Activated B cell treated with CpG ODN at 0.5 μM for 24 hours (primary cell): ENCODE measurements around the gene MSI2. TPM values are rescaled to one million over a fixed set of nuclear protein-coding genes. Genes with fewer than 3 reads are reported as not detected.

ENCODE experiments used
- ATAC-seq: fragments of 200-7000 bp; cut with Tn5 transposase; one replicate; pipeline ENCODE4 v1.10.0; 2021; ENCODE audit warnings: low read depth, mild to moderate bottlenecking, moderate library complexity
- CTCF ChIA-PET: fragments of 350-600 bp; sonication (Branson Sonifier 250); formaldehyde crosslinking; loops from one replicate; lab custom pipeline; 2021; ENCODE audit warnings: antibody characterized with exemption; lab: Charles Lee
- POLR2A ChIA-PET: fragments of 350-600 bp; sonication (Branson Sonifier 250); formaldehyde crosslinking; loops from one replicate; lab custom pipeline; 2021; ENCODE audit warnings: antibody characterized with exemption; lab: Charles Lee
- DNase-seq: peaks from one replicate; pipeline ENCODE4 v3.0.0; 2022
- H3K27ac Mint-ChIP-seq: one replicate; pipeline ENCODE4 v1.8.0; 2020; ENCODE audit warnings: mixed read lengths
- H3K27me3 Mint-ChIP-seq: one replicate; pipeline ENCODE4 v1.8.0; 2021; ENCODE audit warnings: mixed read lengths
- H3K36me3 Mint-ChIP-seq: one replicate; pipeline ENCODE4 v1.8.0; 2021; ENCODE audit warnings: low read depth, mixed read lengths
- H3K4me1 Mint-ChIP-seq: one replicate; pipeline ENCODE4 v1.8.0; 2021; ENCODE audit warnings: mixed read lengths
- H3K4me3 Mint-ChIP-seq: one replicate; pipeline ENCODE4 v1.8.0; 2020; ENCODE audit warnings: mild to moderate bottlenecking, mixed read lengths
- H3K9me3 Mint-ChIP-seq: one replicate; pipeline ENCODE4 v1.8.0; 2020; ENCODE audit warnings: mixed read lengths
- intact Hi-C: fragments of 100-400 bp; cut with micrococcal nuclease; formaldehyde crosslinking; loops from one replicate; pipeline ENCODE4 v1.15.1; 2024
- total RNA-seq: library from RNA; stranded (reverse); gene quantifications from 2 replicates; pipeline ENCODE4 v1.2.3, GENCODE V29; 2022
- TF ChIP-seq, protein P1 (sequence below): fragments of 200-600 bp; IDR thresholded peaks from one replicate; pipeline ENCODE4 v1.8.0; 2022; ENCODE audit warnings: antibody characterized with exemption, mild to moderate bottlenecking

The MSI2 gene
- total RNA-seq, 1 donor from 2014 or later, result 102 TPM

DNA sequence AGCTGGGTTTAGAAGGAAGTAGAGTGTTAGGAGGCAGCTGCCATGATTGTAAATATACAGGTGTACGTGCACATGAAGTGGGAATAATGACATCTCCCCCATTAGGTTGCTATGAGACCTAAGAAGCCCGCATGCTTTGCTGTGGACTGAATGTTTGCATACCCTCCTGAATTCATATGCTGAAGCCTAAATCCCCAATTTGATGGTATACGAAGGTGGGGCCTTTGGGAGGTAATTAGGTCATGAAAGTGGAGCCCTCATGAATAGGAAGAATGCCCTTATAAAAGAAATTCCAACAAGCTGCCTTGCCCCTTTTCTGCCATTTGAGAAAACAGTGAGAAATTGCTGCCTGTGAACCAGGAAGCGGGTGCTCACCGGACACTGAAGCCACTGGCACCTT is 444.8 kb downstream of the MSI2 start:
- DNase-seq (no peak), ATAC-seq (no peak)
- CTCF ChIA-PET, result interaction anchor here (0.7 to 1.2 kb wide), 2 partner anchors 29 to 616 kb away, joined by 3 to 4 read pairs; no protein-coding TSS in a partner anchor
- Mint-ChIP-seq H3K4me1 (peaks cover 8% of the 10 kb centered on the region), H3K9me3 (no peaks in the 10 kb centered on the region), H3K4me3 (no peak overlapping the region), H3K27me3 (no peaks in the 10 kb centered on the region), H3K27ac (peak overlapping the region; percentile 25), H3K36me3 (no peaks in the 10 kb centered on the region)
- intact Hi-C loops, result no loop called here
- TF ChIP-seq, protein P1, sequence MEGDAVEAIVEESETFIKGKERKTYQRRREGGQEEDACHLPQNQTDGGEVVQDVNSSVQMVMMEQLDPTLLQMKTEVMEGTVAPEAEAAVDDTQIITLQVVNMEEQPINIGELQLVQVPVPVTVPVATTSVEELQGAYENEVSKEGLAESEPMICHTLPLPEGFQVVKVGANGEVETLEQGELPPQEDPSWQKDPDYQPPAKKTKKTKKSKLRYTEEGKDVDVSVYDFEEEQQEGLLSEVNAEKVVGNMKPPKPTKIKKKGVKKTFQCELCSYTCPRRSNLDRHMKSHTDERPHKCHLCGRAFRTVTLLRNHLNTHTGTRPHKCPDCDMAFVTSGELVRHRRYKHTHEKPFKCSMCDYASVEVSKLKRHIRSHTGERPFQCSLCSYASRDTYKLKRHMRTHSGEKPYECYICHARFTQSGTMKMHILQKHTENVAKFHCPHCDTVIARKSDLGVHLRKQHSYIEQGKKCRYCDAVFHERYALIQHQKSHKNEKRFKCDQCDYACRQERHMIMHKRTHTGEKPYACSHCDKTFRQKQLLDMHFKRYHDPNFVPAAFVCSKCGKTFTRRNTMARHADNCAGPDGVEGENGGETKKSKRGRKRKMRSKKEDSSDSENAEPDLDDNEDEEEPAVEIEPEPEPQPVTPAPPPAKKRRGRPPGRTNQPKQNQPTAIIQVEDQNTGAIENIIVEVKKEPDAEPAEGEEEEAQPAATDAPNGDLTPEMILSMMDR, result no peak
- POLR2A ChIA-PET, result no interaction called here

DNA sequence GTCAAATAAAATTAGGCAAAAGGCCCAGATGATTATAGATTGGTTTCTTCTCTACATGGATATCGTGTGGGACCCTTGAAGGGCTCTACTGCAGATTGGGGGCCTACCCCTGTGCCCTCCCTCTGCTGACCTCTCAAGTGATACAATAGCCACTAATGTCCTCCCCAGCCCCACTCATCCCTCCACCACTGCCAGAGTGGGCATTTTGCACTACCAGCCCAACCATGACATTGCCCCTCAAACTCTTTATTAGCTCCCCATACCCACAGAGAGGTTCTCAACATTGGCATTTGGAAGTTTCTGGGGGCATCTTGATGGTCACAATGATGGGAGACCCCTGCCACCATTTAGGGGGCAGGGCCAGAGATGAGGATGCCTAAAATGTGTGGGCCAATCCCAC is 446.9 kb downstream of the MSI2 start:
- Mint-ChIP-seq H3K9me3 (no peaks in the 10 kb centered on the region), H3K4me3 (no peak overlapping the region), H3K4me1 (peaks cover 7% of the 10 kb centered on the region), H3K27ac (no peak overlapping the region), H3K27me3 (no peaks in the 10 kb centered on the region), H3K36me3 (no peaks in the 10 kb centered on the region)
- intact Hi-C loops, result no loop called here
- TF ChIP-seq, protein P1, result no peak
- CTCF ChIA-PET, result no interaction called here
- DNase-seq, result no peak
- POLR2A ChIA-PET, result no interaction called here
- ATAC-seq, result no peak

DNA sequence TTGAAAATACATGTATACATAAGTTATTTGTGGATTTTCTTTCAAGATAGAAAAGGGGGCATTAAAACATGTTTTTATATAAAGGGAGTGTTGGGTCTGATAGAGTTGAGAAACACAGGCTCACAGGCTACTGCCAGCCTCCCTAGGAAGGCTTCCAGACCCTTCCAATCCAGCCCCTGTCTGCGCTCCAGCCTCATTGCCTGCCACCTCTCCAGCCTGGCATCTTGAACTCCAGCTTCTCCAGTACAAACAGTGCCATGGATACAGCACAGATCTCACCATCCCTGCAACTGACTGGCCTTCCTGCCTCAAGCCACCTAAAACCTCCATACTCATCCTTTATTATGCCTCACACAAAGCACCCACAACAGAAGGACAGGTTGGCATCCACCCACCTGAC is 448.1 kb downstream of the MSI2 start:
- Mint-ChIP-seq H3K36me3 (no peaks in the 10 kb centered on the region), H3K9me3 (no peaks in the 10 kb centered on the region), H3K4me1 (peaks cover 3% of the 10 kb centered on the region), H3K4me3 (no peak overlapping the region), H3K27ac (no peak overlapping the region), H3K27me3 (no peaks in the 10 kb centered on the region)
- DNase-seq, result no peak
- ATAC-seq, result no peak
- TF ChIP-seq, protein P1, result no peak
- intact Hi-C loops, result no loop called here
- POLR2A ChIA-PET, result no interaction called here
- CTCF ChIA-PET, result no interaction called here

DNA sequence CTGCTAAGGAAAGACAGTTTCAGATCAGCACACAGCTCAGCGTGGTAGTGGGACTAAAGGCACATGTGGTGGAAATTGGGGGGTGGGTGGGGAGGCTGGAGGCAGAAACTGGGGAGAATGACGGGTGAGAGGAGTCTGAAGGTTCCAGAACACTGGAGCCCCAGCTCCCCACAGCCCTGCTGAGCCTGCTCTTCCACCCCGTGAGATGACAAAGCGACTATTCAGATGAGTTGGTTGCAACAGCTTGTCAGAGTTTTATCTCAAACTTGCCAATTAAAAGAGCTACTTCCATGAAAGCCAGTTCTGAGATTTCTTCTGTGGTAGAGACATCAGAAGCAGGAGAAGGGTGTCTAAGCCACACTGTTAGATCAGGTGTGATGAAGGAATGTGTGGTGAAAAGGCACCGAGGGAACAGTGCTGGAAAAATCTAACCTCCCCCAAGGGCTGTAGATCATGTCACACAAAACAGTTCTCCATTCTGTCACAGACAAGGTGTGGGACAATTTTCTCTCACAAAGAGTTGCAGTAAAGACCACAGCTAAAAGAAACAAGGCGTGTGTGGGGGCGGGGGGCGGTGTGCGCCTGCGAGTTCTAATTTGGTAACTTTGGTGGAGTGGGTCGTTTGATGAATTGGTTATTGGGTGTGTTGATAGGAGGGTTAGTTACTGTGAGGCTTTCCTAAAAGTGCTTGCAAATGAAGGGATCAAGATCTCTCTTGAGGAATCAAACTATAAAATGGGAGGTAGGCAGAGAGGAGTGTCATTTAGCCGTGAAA is 449.8 kb downstream of the MSI2 start:
- no peak for DNase-seq
- ATAC-seq, result no peak

DNA sequence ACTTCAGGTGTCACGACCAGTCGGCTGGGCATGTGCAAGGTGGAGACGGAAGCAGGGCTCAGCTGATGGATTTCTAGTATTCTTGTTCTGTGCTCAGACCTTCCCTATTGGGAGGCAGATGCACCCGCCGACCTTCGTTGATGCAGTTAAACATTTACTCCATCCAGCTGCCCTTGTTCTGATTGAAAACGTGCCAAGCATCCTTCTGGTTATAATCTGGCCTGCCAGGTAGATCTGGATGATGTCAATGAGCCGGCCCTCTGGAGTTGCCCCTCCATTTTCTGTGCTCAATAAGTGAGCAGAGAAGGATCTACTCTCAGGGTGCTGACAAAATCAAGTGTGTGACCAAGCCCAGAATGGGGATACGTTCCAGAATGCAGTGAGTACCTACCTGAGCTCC is 450.4 kb downstream of the MSI2 start:
- Mint-ChIP-seq H3K4me3 (no peak overlapping the region), H3K4me1 (no peaks in the 10 kb centered on the region), H3K27ac (no peak overlapping the region), H3K9me3 (peaks cover 7% of the 10 kb centered on the region), H3K36me3 (no peaks in the 10 kb centered on the region), H3K27me3 (no peaks in the 10 kb centered on the region)
- ChIA-PET CTCF (interaction anchor here (1.6 kb wide), 1 partner anchor 35 kb away, joined by 3 read pairs; no protein-coding TSS in a partner anchor), POLR2A (no interaction called here)
- ATAC-seq, result no peak
- intact Hi-C loops, result no loop called here
- TF ChIP-seq, protein P1, result no peak
- no peak for DNase-seq

More for the DNA sequence above, 449.8 kb downstream of the MSI2 start:
- Mint-ChIP-seq H3K4me1 (no peaks in the 10 kb centered on the region), H3K36me3 (no peaks in the 10 kb centered on the region), H3K27ac (no peak overlapping the region), H3K9me3 (peaks cover 5% of the 10 kb centered on the region), H3K4me3 (no peak overlapping the region), H3K27me3 (no peaks in the 10 kb centered on the region)
- ChIA-PET CTCF (interaction anchor here (1.6 kb wide), 1 partner anchor 34 kb away, joined by 3 read pairs; no protein-coding TSS in a partner anchor), POLR2A (no interaction called here)
- TF ChIP-seq, protein P1, result no peak
- intact Hi-C loops, result no loop called here
